Liver (tissue), 9 donors: ENCODE results near the gene HES4. TPM values are rescaled to one million over a fixed set of nuclear protein-coding genes. Genes with fewer than 3 reads are reported as not detected.

Experiments used
- DNase-seq: peaks from one replicate; pipeline ENCODE4 v3.0.0-alpha.2; 2017; ENCODE audit warnings: low spot score
- H3K27ac ChIP-seq, 2 donors: one replicate each; pipeline ENCODE4 v1.7.0; 2013; ENCODE audit warnings: inconsistent platforms in 2 of 2, low read length in 2 of 2, control low read depth in 1 of 2, low read depth in 1 of 2, mild to moderate bottlenecking in 1 of 2
- H3K27me3 ChIP-seq, 4 donors: one replicate each; pipeline versions ENCODE4 v1.6.1 to v1.7.0; 2013; ENCODE audit warnings: low read length in 3 of 4, inconsistent platforms in 1 of 4, mild to moderate bottlenecking in 1 of 4, moderate library complexity in 1 of 4; ENCODE audit not compliant: control insufficient read depth in 4 of 4, insufficient read depth in 4 of 4
- H3K36me3 ChIP-seq, 4 donors: one replicate each; pipeline versions ENCODE4 v1.6.1 to v1.7.0; 2013; ENCODE audit warnings: low read length in 3 of 4, mild to moderate bottlenecking in 3 of 4, low read depth in 1 of 4, moderate library complexity in 1 of 4; ENCODE audit not compliant: control insufficient read depth in 4 of 4, insufficient read depth in 3 of 4
- H3K4me1 ChIP-seq, 4 donors: one replicate each; pipeline versions ENCODE4 v1.6.1 to v1.7.0; 2013; ENCODE audit warnings: low read length in 3 of 4, mild to moderate bottlenecking in 3 of 4, moderate library complexity in 1 of 4; ENCODE audit not compliant: control insufficient read depth in 4 of 4, insufficient read depth in 4 of 4
- H3K4me3 ChIP-seq, 3 donors: one replicate each; pipeline versions ENCODE4 v1.6.1 to v1.7.0; 2013; ENCODE audit warnings: low read length in 3 of 3, control low read depth in 1 of 3, low read depth in 1 of 3, mild to moderate bottlenecking in 1 of 3
- H3K9ac ChIP-seq, 2 donors: one replicate each; pipeline ENCODE4 v1.7.0; 2013; ENCODE audit warnings: low read length in 2 of 2, mild to moderate bottlenecking in 2 of 2, moderate library complexity in 2 of 2, control low read depth in 1 of 2, low read depth in 1 of 2
- H3K9me3 ChIP-seq, 4 donors: one replicate each; pipeline versions ENCODE4 v1.6.1 to v1.7.0; 2013; ENCODE audit warnings: low read length in 3 of 4; ENCODE audit not compliant: control insufficient read depth in 4 of 4
- ATF3 ChIP-seq: IDR thresholded peaks from 2 replicates; pipeline ENCODE4 v1.6.1; 2016; ENCODE audit warnings: antibody characterized with exemption
- CTCF ChIP-seq: fragments of 150-350 bp; IDR thresholded peaks from 2 replicates; pipeline ENCODE4 v1.5.1; 2017; ENCODE audit warnings: improper control_type of control experiment, low read depth, low read length; ENCODE audit not compliant: missing input control
- EGR1 ChIP-seq, 2 donors: IDR thresholded peaks; 2 replicates each; pipeline ENCODE4 v1.6.1; 2016 to 2018; ENCODE audit warnings: antibody characterized with exemption in 2 of 2, low read depth in 2 of 2
- FOXA1 ChIP-seq: IDR thresholded peaks from 2 replicates; pipeline ENCODE4 v1.6.1; 2016; ENCODE audit warnings: antibody characterized with exemption
- FOXA2 ChIP-seq: IDR thresholded peaks from 2 replicates; pipeline ENCODE4 v1.6.1; 2016; ENCODE audit warnings: antibody characterized with exemption
- GABPA ChIP-seq, 2 donors: IDR thresholded peaks in 1 of 2; conservative IDR thresholded peaks in 1 of 2; 2 replicates each; pipeline ENCODE4 v1.6.1; 2016; ENCODE audit warnings: antibody characterized with exemption in 2 of 2, mild to moderate bottlenecking in 1 of 2, moderate library complexity in 1 of 2
- HNF4A ChIP-seq, 2 donors: conservative IDR thresholded peaks; 2 replicates each; pipeline ENCODE4 v1.6.1; 2016; ENCODE audit warnings: antibody characterized with exemption in 2 of 2, mild to moderate bottlenecking in 2 of 2
- HNF4G ChIP-seq: IDR thresholded peaks from 2 replicates; pipeline ENCODE4 v1.6.1; 2016; ENCODE audit warnings: antibody characterized with exemption
- JUND ChIP-seq, 2 donors: IDR thresholded peaks; 2 replicates each; pipeline ENCODE4 v1.6.1; 2016; ENCODE audit warnings: antibody characterized with exemption in 2 of 2
- MAX ChIP-seq: IDR thresholded peaks from 2 replicates; pipeline ENCODE4 v1.6.1; 2016; ENCODE audit warnings: antibody characterized with exemption
- NR2F2 ChIP-seq: IDR thresholded peaks from 2 replicates; pipeline ENCODE4 v1.6.1; 2016; ENCODE audit warnings: antibody characterized with exemption
- RAD21 ChIP-seq, 2 donors: IDR thresholded peaks; 2 replicates each; pipeline ENCODE4 v1.6.1; 2016; ENCODE audit warnings: antibody characterized with exemption in 2 of 2, mild to moderate bottlenecking in 2 of 2
- RXRA ChIP-seq, 2 donors: IDR thresholded peaks; 2 replicates each; pipeline ENCODE4 v1.6.1; 2017 to 2018; ENCODE audit warnings: antibody characterized with exemption in 2 of 2, mild to moderate bottlenecking in 1 of 2
- SP1 ChIP-seq: IDR thresholded peaks from 2 replicates; pipeline ENCODE4 v1.6.1; 2018; ENCODE audit warnings: antibody characterized with exemption, mild to moderate bottlenecking
- TAF1 ChIP-seq: conservative IDR thresholded peaks from 2 replicates; pipeline ENCODE4 v1.6.1; 2016; ENCODE audit warnings: antibody characterized with exemption, mild to moderate bottlenecking
- YY1 ChIP-seq: IDR thresholded peaks from 2 replicates; pipeline ENCODE4 v1.6.1; 2016; ENCODE audit warnings: antibody characterized with exemption, mild to moderate bottlenecking
- WGBS: extraction: QIAGEN DNeasy Blood & Tissue Kit; methylation state at CpG from one replicate; pipeline ENCODE4 v1.1.7; 2013; 5-methylcytosine and 5-hydroxymethylcytosine counted together
- polyA plus RNA-seq, 2 donors: library from polyadenylated mRNA; stranded (reverse) in 1 of 2; unstranded in 1 of 2; fragments of 200-250 nt in 1 of 2; fragments of >200 nt in 1 of 2; fragmentation: Nextera tagmentation in 1 of 2; extraction: Ambion mirVana in 1 of 2; gene quantifications; one replicate each; pipeline versions ENCODE4 v1.2.1 to v1.2.3, GENCODE V29; 2013 to 2015
- total RNA-seq, 2 donors: library from RNA; depleted of rRNA; stranded (reverse); fragments of >200 nt; gene quantifications; one replicate each; pipeline ENCODE4 v1.2.3, GENCODE V29; 2014
- TF ChIP-seq, protein P1 (sequence below): IDR thresholded peaks from 2 replicates; pipeline ENCODE4 v1.6.1; 2016; ENCODE audit warnings: antibody characterized with exemption
- TF ChIP-seq, protein P2 (sequence below): IDR thresholded peaks from 2 replicates; pipeline ENCODE4 v1.6.1; 2016; ENCODE audit warnings: antibody characterized with exemption, mild to moderate bottlenecking
- donor health status: healthy.
- donor health status: healthy.
- donor health status: healthy.
- donor health status: healthy.
- donor health status: healthy.

The HES4 gene
- total and polyA plus RNA-seq, 4 donors = 0.93 to 1.9 (median 1.7) TPM

DNA sequence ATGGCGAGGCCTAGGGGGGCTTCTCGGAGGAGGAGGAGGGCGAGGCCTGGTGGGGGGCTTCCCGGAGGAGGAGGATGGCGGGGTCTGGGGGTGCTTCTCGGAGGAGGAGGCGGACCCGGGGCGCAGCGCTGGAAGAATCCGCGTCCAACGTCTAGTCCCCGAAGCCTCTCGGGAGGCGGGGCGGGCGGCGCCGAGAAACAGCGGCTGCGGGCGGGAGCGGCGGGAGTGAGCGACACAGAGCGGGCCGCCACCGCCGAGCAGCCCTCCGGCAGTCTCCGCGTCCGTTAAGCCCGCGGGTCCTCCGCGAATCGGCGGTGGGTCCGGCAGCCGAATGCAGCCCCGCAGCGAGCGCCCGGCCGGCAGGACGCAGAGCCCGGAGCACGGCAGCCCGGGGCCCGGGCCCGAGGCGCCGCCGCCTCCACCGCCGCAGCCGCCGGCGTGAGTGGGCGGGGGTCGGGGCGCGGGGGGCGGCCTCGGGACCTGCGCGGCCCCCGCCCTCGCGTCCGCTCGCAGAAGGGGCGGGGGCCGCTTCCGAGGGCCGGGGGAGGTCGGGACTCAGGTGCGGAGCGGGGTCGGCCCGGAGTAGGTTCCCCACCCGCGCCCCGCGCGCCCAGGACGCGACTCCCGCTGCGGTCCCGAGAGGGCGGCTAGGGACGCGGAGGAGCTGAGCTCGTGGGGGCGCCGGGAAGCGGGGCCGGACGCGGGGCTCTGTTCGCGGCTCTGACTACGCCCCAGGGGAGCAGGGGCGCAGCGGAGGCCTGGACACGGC is 39.4 kb downstream of the HES4 start, which contains the start of gene KLHL17:
Gene KLHL17 (plus strand): TSS at position 222 of the 769 bp plus-strand sequence. CDS start 110 bp downstream, at position 332.
- Histone ChIP-seq H3K4me3 (peak within 1 kb of the TSS in 2 of 3 donors; percentile 51 to 94), H3K9me3 (no peaks in the 10 kb centered on the region), H3K27me3 (no peaks in the 10 kb centered on the region), H3K27ac (no peak within 1 kb of the TSS), H3K4me1 (peaks cover 13 to 33% (median 20%) of the 10 kb centered on the region in 4 donors), H3K36me3 (peaks cover 7 to 11% (median 10%) of the 10 kb centered on the region in 4 donors), H3K9ac (no peak within 1 kb of the TSS)
- peak; percentile 85 for DNase-seq
- TF ChIP-seq TAF1 (no peak), GABPA (IDR thresholded peaks at IDR 0.05 in 1 of 2, conservative IDR thresholded peaks at IDR 0.05 in 1 of 2) (peak in 1 of 2 donors; percentile 27)
- WGBS = 1% methylated on average over 109 of the region's 109 CpGs

DNA sequence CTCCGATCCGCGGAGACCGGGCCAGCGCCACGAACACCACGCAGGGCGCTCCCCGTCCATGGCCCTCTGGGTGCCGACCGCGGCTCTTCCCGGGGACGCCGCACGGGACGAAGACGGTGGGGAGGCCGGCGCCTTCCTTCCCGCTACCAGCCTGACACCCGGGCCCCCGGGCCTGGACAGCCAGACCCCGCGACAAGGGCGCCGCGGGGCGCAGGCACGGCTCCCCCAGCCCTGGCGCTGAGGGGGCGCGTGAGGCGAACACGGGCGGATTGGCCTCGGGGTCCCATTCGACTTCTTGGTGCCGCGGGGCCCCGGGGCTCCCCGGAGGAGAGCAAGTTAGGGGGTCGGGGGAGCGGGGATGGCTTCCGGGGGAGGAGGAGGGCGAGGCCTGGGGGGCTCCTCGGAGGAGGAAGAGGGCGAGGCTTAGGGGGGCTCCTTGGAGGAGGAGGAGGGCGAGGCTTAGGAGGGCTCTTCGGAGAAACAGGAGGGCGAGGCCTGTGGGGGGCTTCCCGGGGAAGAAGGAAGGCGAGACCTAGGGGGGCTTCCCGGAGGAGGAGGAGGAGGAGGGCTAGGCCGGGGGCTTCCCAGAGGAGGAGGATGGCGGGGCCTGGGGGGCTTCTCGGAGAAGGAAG is 40.0 kb downstream of the HES4 start:
- no peak overlapping the region for H3K27ac ChIP-seq
- peaks cover 13 to 33% (median 20%) of the 10 kb centered on the region in 4 donors for H3K4me1 ChIP-seq
- no peak for DNase-seq
- WGBS = 32% methylated on average over 57 of the region's 57 CpGs
- no peaks in the 10 kb centered on the region for H3K27me3 ChIP-seq
- no peak for TF ChIP-seq FOXA2
- no peak for TF ChIP-seq RAD21 (IDR thresholded peaks at IDR 0.05)
- no peak for TF ChIP-seq FOXA1
- no peak for TF ChIP-seq RXRA (IDR thresholded peaks at IDR 0.05)
- no peak for TF ChIP-seq SP1
- no peak for TF ChIP-seq JUND (IDR thresholded peaks at IDR 0.05)
- TF ChIP-seq GABPA (IDR thresholded peaks at IDR 0.05 in 1 of 2, conservative IDR thresholded peaks at IDR 0.05 in 1 of 2) = no peak
- TF ChIP-seq ATF3 = no peak
- TF ChIP-seq CTCF = no peak
- TF ChIP-seq, protein P1, sequence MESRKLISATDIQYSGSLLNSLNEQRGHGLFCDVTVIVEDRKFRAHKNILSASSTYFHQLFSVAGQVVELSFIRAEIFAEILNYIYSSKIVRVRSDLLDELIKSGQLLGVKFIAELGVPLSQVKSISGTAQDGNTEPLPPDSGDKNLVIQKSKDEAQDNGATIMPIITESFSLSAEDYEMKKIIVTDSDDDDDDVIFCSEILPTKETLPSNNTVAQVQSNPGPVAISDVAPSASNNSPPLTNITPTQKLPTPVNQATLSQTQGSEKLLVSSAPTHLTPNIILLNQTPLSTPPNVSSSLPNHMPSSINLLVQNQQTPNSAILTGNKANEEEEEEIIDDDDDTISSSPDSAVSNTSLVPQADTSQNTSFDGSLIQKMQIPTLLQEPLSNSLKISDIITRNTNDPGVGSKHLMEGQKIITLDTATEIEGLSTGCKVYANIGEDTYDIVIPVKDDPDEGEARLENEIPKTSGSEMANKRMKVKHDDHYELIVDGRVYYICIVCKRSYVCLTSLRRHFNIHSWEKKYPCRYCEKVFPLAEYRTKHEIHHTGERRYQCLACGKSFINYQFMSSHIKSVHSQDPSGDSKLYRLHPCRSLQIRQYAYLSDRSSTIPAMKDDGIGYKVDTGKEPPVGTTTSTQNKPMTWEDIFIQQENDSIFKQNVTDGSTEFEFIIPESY = no peak
- TF ChIP-seq HNF4A (conservative IDR thresholded peaks at IDR 0.05) = no peak
- TF ChIP-seq, protein P2, sequence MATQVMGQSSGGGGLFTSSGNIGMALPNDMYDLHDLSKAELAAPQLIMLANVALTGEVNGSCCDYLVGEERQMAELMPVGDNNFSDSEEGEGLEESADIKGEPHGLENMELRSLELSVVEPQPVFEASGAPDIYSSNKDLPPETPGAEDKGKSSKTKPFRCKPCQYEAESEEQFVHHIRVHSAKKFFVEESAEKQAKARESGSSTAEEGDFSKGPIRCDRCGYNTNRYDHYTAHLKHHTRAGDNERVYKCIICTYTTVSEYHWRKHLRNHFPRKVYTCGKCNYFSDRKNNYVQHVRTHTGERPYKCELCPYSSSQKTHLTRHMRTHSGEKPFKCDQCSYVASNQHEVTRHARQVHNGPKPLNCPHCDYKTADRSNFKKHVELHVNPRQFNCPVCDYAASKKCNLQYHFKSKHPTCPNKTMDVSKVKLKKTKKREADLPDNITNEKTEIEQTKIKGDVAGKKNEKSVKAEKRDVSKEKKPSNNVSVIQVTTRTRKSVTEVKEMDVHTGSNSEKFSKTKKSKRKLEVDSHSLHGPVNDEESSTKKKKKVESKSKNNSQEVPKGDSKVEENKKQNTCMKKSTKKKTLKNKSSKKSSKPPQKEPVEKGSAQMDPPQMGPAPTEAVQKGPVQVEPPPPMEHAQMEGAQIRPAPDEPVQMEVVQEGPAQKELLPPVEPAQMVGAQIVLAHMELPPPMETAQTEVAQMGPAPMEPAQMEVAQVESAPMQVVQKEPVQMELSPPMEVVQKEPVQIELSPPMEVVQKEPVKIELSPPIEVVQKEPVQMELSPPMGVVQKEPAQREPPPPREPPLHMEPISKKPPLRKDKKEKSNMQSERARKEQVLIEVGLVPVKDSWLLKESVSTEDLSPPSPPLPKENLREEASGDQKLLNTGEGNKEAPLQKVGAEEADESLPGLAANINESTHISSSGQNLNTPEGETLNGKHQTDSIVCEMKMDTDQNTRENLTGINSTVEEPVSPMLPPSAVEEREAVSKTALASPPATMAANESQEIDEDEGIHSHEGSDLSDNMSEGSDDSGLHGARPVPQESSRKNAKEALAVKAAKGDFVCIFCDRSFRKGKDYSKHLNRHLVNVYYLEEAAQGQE = no peak
- no peak for TF ChIP-seq HNF4G
- TF ChIP-seq MAX = no peak
- no peak for TF ChIP-seq YY1
- no peak for TF ChIP-seq EGR1 (IDR thresholded peaks at IDR 0.05; ENCODE audit: low read depth in 2 of 2)
- TF ChIP-seq NR2F2 = no peak
- H3K36me3 ChIP-seq = peaks cover 8 to 18% (median 13%) of the 10 kb centered on the region in 4 donors
- no peak overlapping the region for H3K9ac ChIP-seq
- peak overlapping the region in 2 of 3 donors; percentile 45 to 94 for H3K4me3 ChIP-seq
- no peaks in the 10 kb centered on the region for H3K9me3 ChIP-seq
